IPS-NIHi11 (cell line): Measurements from ENCODE around the gene TPSAB1.
"Not testable (repeated sequence)": the region's sequence is repeated elsewhere in the genome, so short reads cannot be mapped to it uniquely, and the experiment has no call there.

Experiments
- DNase-seq: peaks from one replicate; pipeline ENCODE4 v3.0.0; 2012; ENCODE audit warnings: mixed read lengths, low spot score

Gene TPSAB1

DNA sequence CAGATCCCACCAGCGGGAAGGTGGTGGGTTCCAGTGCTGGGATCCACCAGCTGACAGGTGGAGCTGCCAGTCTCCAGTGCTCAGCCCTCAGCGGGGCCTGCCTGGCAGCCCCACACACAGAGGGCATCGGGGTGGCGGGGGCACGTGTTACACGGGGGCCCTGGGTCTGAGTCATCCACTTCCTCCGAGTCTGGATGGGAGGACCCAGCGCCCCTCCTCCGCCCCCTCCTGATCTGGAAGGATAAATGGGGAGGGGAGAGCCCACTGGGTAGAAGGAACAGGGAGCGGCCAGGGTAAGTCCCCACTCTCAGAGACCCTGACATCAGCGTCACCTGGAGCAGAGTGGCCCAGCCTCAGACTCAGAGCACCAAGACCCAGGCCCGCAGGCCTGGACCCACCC, at the start of gene TPSAB1:
TPSAB1 (plus strand) TSS at position 270 of the 400 bp plus-strand sequence. CDS start 234 bp downstream, outside the sequence.
- not testable (repeated sequence) for DNase-seq

DNA sequence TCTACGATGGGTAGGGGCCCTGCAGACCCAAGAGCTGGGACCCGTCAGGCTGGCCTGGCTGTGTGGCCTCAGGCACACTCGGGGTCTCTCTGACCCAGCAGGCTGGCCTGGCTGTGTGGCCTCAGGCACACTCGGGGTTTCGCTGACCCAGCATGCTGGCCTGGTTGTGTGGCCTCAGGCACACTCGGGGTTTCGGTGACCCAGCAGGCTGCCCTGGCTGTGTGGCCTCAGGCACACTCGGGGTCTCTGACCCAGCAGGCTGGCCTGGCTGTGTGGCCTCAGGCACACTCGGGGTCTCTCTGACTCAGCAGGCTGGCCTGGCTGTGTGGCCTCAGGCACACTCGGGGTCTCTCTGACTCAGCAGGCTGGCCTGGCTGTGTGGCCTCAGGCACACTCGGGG, 49.7 kb upstream of the TPSAB1 start:
- DNase-seq, result not testable (repeated sequence)

DNA sequence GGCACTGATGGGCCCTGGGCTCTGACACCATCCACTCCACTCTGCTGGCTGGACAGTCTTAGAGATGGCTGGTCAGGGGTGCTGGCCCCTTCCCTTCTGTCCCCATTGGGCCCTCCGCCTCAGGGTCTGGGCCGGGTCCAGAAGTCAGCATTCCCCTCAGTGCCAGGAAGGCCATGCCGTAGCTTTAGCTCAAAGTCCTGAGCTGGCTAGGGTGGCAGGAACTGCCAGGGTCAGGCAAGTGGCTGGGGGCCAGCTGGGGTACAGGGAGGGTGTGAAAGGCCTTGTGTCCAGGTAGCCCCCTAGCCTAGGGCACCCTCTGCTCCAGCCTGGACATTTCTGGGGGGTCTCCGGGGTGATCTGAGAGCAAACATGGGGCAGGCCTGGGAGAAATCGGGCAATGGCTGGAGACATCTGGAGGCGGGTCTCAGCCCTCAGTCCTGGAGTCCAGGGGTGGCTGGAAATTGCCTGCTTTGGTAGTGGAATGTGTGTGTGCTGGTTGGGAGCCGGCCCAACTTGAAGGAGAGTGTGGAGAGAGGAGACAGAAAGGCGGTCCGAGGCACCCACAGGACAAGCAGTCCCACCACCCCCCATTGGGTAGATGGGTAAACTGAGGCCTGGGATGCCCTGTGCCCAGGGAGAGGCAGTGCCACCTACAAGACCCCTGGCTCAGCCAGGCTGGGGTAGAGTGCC, 48.0 kb upstream of the TPSAB1 start:
- DNase-seq, result no peak

DNA sequence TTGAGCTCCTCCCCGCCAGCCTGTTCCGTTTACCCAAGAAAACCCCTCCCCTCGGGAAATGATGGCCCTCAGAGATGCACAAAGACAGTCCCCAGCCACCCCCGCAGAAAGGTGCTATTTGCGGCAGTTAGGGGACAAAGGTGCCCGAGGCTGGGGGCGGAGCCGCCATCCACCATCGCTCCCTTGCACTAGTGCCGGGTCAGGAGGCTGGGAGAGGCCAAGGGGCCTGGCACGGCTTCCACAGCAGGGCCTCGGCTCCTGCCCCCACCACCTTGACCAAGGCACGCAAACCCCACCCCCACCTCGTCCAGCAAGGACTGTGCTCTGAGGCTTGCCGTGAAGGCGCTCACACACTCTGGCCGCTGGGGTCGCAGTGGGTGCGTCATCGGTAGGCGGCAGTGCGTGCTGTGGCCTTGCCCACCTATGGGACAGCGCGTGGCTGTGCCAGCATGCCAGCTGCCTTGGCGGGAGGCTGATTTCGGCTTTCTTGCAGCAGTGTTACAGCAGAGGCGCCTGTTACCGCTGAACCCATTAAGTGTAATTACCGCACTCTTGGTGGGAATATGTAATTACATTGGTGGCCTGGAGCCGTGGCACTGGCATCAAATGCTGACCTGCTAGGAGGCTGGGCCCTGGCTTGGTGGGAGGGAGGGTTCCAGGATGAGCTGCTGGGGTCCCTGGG, 47.2 kb upstream of the TPSAB1 start:
- no peak for DNase-seq

DNA sequence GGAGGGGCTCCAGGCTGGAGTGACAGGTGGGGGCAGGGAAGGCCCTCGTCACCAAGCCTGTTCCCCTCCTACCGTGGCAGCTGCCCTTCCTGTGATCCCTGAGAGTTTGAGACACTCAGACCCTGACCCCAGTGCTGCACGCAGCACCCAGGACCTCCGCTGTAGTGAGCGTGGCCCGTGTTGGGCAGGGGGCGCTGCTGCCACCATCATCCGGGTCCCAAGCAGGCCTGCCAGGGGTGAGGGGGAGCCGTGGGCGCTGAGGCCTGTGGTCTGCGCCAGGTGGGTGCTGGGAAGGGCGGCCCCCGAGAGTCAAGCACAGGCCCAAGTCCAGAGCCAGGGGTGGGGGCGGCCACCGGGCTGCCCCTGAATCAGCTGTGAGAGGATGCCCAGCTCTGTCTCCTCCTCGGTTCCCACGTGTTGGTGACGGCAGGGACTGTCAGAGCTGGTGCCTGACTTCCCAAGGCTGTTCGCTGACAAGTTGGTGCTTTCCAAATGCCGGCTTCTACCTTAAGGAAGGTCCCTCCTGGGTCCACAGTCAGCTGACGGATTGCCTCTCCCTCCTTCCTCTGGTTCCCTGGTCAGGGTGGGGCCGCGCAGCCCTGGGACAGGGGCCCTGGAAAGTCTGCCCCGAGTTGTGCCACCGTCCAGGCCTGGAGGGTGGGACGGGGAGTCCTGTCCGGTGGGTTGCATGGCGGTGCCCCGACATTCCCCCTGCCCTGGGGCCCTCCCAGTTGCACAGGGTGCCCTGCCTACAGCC, 46.5 kb upstream of the TPSAB1 start:
- no peak for DNase-seq

DNA sequence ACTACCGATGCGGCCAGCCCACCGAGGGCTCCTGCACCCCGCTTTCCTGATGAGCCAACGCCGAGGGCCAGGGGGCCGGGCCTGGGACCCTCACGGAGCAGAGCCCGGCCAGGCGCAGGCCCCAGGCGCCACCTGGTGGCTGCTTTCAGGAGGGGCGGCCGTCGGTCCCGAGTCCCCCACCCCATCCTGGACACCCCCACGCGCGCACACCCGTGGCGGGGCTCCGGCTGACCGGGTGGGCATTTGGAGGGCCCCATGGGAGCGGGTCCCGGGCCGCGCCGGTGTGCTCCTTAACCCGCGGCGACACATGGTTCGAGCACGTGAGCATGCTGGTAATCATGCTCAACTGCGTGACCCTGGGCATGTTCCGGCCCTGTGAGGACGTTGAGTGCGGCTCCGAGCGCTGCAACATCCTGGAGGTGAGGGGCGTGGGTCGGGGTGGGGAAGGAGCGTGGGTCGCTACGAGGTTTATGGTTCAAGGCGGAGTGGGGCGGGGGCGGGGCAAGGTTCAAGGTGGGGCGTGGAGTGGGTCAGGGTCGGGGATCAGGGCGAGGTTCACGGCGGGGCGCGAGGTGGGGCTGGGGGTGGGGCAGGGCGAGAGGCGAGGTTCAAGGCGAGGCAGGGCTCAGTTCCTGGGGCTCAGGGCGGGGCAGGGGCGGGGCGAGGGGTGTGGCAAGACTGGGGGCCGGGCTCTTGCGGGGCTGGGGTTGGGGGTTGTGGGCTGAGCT, 45.7 kb upstream of the TPSAB1 start:
- peak; percentile 92 for DNase-seq

DNA sequence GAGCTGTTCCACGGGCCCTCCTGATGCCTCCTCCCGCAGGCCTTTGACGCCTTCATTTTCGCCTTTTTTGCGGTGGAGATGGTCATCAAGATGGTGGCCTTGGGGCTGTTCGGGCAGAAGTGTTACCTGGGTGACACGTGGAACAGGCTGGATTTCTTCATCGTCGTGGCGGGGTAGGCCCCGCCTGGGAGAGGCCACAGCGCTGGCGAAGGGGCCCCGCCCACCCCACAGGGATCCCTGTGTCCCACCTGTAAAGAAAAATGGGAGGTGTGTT, 45.2 kb upstream of the TPSAB1 start:
- DNase-seq, result no peak

DNA sequence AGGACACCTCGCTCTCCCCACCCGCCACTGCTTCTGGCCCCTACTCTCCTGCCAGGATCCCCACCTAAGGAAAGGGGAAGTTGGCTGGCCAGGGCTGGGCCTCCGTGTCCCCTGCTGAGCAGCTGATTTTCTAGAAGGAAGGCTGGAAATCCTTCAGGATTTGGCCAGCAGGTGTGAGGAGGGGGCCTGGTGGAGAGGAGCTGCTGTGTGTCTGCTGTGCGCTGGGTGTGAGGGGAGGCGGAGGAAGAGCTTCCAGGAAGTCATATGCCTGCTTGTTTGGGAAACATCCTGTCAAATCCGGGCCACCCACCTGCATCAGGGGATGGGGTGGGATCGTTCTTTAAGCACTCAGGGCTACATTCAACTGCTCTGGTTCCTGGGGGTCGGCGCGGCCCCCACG, 44.0 kb upstream of the TPSAB1 start:
- no peak for DNase-seq

DNA sequence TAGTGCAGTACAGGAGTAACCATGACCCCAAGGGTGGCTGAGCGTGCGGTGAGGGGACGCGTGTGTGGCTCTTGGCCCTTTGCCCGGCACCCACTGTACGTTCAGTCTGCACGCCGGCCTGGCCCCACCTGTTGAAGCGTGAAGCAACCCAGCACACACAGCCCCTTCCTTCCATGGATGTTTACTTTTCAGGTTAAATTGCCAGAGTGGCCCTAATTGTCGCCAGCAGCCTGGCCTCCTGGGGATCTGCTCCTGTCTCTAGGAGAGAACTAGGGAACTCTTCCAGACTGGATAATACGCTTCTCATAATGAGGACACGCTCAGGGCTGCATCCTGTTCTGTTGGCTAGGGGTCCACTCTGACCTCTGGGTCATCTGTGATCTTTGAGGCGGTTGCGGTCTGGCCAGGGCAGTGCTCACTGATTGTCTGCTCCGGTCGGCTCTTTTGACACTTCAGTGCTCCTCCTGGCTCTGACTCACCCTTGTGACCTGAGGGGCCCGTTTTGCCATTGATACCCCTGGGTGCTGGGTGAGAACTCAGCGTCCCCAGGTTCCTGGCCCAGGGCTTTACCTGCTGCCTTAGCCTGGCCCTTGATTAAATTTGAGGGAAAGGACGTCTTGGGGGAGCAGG, 43.2 kb upstream of the TPSAB1 start:
- no peak for DNase-seq

DNA sequence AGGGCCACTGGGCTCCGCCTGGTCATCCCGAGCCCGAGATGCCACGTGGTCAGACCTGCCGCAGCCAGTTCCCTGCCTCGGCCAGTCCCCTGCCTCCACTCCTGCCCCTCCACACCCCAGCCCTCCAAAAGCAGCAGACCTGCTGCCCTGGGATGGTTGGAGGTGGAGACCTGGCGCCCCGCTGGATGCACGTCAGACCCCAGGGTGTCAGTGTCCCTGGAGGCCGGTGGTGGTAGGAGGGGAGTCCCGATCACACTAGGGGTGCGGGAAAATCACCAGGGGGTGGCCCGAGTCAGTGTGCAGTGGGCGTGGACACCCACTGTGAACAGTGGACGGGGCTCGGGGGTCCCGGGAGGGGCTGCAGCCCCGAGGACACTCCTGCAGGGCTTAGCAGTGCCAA, 42.3 kb upstream of the TPSAB1 start:
- DNase-seq, result no peak

DNA sequence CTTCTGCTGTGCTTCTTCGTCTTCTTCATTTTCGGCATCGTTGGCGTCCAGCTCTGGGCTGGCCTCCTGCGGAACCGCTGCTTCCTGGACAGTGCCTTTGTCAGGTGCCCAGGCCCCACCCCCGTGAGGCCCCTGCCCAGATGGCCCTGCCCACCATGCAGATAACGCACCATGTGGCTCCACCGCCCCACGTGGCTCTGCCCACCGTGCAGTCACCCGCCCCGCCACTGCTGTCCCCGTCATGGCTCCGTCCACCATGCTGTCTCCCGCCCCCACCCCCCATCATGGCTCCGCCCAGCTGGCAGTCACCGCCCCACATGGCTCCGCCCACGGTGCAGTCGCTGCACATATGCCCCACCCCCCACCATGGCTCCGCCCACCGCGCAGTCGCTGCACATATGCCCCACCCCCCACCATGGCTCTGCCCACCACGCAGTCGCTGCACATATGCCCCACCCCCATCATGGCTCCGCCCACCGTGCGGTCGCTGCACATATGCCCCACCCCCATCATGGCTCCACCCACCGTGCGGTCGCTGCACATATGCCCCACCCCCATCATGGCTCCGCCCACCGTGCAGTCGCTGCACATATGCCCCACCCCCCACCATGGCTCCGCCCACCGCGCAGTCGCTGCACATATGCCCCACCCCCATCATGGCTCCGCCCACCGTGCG, 41.7 kb upstream of the TPSAB1 start:
- peak; percentile 67 for DNase-seq

DNA sequence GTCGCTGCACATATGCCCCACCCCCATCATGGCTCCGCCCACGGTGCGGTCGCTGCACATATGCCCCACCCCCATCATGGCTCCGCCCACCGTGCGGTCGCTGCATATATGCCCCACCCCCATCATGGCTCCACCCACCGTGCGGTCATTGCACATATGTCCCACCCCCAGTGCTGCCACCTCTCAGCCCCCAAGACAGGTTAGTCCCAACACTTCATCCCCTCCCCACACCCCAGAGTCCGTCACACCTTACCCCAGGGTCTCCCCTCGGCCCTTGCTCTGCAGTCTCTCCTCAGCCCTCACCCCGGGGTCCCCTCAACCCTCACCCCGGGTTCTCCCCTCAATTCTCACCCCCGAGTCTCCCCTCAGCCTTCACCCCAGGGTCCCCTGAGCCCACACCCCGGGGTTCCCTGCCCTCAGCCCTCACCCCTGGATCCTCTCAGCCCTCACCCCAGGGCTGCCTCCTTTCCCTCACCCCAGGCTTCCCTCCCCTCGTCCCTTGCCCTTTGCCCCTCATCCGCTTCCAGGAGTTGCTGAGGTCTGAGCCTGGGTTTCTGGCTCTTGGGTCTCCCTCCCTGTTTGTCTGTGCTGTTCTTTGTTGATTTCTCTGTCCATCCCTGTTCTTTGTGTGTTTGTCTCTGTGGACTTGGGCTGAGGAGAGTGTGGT, 41.0 kb upstream of the TPSAB1 start:
- peak; percentile 65 for DNase-seq

DNA sequence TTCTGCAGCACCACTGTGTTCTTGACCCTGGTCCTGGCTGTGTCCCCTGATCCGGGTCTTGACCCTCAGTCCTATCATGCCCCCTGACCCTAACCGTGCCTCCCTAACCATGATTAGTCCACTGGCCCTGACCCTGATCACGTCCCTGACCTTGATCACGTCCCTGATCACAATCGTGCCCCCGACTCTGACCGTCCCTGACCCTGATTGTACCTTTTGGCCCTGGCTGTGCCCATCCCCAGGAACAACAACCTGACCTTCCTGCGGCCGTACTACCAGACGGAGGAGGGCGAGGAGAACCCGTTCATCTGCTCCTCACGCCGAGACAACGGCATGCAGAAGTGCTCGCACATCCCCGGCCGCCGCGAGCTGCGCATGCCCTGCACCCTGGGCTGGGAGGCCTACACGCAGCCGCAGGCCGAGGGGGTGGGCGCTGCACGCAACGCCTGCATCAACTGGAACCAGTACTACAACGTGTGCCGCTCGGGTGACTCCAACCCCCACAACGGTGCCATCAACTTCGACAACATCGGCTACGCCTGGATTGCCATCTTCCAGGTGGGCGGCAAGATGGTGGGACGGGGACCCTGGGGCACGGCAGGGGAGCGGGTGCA, 40.4 kb upstream of the TPSAB1 start:
- DNase-seq, result no peak

DNA sequence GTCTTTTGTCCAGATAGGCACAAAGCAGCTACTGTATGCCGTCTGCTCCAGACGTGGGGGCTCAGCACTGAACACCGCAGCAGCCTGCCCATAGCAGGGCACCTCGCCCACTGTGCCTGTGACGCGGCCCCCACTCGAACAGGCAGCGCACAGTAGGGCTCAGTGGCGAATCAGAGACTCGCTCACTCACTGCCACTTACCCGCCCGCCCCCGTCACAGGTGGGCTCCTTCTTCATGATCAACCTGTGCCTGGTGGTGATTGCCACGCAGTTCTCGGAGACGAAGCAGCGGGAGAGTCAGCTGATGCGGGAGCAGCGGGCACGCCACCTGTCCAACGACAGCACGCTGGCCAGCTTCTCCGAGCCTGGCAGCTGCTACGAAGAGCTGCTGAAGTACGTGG, 39.1 kb upstream of the TPSAB1 start:
- DNase-seq, result no peak

DNA sequence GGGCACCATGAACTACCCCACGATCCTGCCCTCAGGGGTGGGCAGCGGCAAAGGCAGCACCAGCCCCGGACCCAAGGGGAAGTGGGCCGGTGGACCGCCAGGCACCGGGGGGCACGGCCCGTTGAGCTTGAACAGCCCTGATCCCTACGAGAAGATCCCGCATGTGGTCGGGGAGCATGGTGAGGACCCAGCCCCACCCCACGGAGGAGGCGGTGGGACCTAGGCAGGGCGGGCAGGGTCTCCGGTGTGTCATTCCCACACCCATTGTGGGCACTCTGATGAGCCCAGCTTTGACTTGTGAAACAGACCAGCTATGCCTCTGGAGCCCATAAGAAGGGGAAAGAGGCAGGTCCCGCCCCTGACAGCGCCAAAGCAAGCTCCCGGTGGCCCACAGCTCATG, 38.2 kb upstream of the TPSAB1 start:
- DNase-seq, result no peak

DNA sequence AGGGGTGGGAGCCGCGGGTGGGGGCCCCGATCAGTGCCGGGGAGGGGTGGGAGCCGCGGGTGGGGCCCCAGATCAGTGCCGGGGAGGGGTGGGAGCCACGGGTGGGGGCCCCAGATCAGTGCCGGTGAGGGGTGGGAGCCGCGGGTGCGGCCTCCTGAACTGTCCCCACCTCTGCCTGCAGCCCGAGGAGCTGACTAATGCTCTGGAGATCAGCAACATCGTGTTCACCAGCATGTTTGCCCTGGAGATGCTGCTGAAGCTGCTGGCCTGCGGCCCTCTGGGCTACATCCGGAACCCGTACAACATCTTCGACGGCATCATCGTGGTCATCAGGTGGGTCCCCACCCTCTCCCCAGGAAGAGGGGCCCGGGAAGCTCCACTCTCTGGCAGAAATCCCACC, 35.6 kb upstream of the TPSAB1 start:
- DNase-seq, result no peak

DNA sequence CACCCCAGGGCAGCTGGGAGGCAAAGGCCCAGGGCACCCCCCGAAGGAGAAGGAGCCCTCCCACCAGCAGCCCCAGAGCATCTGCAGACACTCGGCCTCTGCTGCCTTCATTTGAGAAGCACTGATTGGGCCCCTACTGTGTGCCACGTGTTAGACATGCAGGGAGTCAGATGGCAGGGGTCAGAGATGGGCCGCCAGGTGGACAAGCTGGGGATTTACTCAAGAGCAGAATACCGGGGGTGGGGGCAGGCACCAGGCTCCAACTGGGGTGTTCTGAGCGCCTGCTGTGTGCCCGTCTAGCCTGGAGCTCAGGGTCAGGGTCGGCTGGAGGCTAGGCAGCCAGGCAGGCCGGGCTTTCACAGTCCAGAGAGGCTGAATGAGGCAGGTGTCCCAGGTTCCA, 34.2 kb upstream of the TPSAB1 start:
- DNase-seq, result no peak

DNA sequence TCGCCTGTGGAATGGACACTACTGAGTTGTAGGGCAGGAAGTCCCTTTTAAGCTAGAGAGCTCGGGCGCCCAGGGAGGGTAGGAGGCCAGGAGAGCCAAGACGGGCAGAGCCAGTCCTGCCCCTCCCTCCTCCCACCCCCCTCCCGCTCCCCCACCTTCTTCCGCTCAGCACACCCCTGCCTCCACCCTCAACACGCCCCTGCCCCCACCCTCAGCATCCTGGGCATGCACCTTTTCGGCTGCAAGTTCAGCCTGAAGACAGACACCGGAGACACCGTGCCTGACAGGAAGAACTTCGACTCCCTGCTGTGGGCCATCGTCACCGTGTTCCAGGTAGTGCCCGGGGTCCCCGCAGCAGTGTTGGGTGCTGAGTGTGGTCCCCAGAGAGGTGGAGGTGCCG, 33.7 kb upstream of the TPSAB1 start:
- DNase-seq, result no peak

DNA sequence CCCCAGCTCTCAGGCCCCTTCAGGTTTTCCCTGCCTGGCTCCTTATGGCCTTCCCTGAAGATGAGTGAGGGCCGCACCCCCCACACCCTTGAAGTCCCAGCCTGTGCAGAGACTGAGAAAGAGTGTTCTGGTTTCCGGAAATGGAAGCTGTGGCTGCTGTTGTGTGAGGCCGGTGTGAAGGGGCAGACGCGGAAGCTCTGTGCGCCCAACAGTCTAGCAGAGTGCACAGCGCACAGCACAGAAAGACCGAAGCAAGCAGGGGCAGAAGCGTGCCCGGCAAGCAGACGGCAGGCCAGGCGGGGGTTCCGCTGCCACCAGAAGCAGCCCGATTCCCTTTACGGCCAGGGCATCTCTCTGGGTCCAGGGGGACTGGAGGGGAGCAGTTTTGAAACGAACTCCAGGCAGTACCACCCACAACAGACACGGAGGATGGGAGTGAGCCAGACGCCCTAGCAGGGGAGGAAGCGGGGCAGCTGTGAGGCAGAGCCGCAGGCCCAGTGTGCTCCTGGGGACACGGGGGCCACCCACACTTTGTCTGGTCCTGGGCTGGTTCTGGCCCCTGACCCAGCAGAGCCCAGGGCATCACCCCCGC, 32.2 kb upstream of the TPSAB1 start:
- no peak for DNase-seq

DNA sequence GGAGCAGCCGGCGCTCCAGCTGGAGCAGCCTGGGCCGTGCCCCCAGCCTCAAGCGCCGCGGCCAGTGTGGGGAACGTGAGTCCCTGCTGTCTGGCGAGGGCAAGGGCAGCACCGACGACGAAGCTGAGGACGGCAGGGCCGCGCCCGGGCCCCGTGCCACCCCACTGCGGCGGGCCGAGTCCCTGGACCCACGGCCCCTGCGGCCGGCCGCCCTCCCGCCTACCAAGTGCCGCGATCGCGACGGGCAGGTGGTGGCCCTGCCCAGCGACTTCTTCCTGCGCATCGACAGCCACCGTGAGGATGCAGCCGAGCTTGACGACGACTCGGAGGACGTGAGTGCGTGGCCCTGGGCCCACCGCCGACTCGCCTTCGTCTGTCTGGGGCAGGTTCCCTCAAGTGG, 31.4 kb upstream of the TPSAB1 start:
- DNase-seq, result no peak
